A673 (cell line): Measurements from ENCODE around the gene GLYATL1. TPM values are rescaled to one million over a fixed set of nuclear protein-coding genes. Genes with fewer than 3 reads are reported as not detected.

ENCODE experiments used
- BruUV-seq: library from RNA; stranded (reverse); fragments of 400-500 nt; replicated peaks from 2 replicates; lab custom pipeline; 2021; lab: Mats Ljungman, UMichigan
- CTCF ChIA-PET: fragments of 300-600 bp; sonication (Branson Sonifier 250); formaldehyde crosslinking; loops from one replicate; lab custom pipeline; 2022; ENCODE audit warnings: antibody characterized with exemption; lab: Charles Lee
- POLR2A ChIA-PET: fragments of 300-600 bp; sonication (Branson Sonifier 250); formaldehyde crosslinking; loops from one replicate; lab custom pipeline; 2022; ENCODE audit warnings: antibody characterized with exemption; ENCODE audit not compliant: low non-redundant PET; lab: Charles Lee
- DNase-seq: peaks from one replicate; pipeline ENCODE4 v3.0.0-alpha.2; 2015; ENCODE audit warnings: low spot score
- H3K27ac ChIP-seq: fragments of 200-600 bp; sonication (generic); 2 replicates; pipeline ENCODE4 v1.5.1; 2016; ENCODE audit warnings: mixed run types, low read depth, mild to moderate bottlenecking, mixed read lengths, antibody characterized with exemption, low read length; ENCODE audit not compliant: poor library complexity, severe bottlenecking
- H3K27me3 ChIP-seq: fragments of 200-600 bp; sonication (generic); replicated peaks from 2 replicates; pipeline ENCODE4 v1.6.1; 2017; ENCODE audit warnings: mixed run types, low read depth, mild to moderate bottlenecking, mixed read lengths, antibody characterized with exemption, low read length; ENCODE audit not compliant: insufficient read depth, poor library complexity
- H3K36me3 ChIP-seq: fragments of 200-600 bp; sonication (generic); 2 replicates; pipeline ENCODE4 v1.6.1; 2016; ENCODE audit warnings: mixed run types, mild to moderate bottlenecking, mixed read lengths, antibody characterized with exemption, low read length; ENCODE audit not compliant: insufficient read depth, poor library complexity, severe bottlenecking
- H3K4me1 ChIP-seq: fragments of 200-600 bp; sonication (generic); 2 replicates; pipeline ENCODE4 v1.6.1; 2017; ENCODE audit warnings: mixed run types, mild to moderate bottlenecking, mixed read lengths, antibody characterized with exemption, low read length; ENCODE audit not compliant: insufficient read depth, poor library complexity, severe bottlenecking
- H3K4me3 ChIP-seq: fragments of 200-600 bp; sonication (generic); 2 replicates; pipeline ENCODE4 v1.5.1; 2016; ENCODE audit warnings: low read depth, mixed run types, mild to moderate bottlenecking, mixed read lengths, low read length; ENCODE audit not compliant: poor library complexity, severe bottlenecking
- H3K9me3 ChIP-seq: fragments of 200-600 bp; sonication (generic); 2 replicates; pipeline ENCODE4 v1.6.1; 2016; ENCODE audit warnings: mixed run types, low read depth, mild to moderate bottlenecking, mixed read lengths, antibody characterized with exemption, low read length; ENCODE audit not compliant: poor library complexity, severe bottlenecking
- CTCF ChIP-seq: fragments of 300-800, 200-600 bp; sonication (generic); conservative IDR thresholded peaks from 2 replicates; pipeline ENCODE4 v1.5.1; 2017; ENCODE audit warnings: low read depth, mild to moderate bottlenecking, antibody characterized with exemption, low read length, moderate library complexity, mixed read lengths
- EZH2 ChIP-seq: fragments of 200-600 bp; sonication (generic); IDR thresholded peaks from 2 replicates; pipeline ENCODE4 v1.6.1; 2017; ENCODE audit warnings: borderline replicate concordance, low read depth, mild to moderate bottlenecking, mixed read lengths, antibody characterized with exemption, low read length; ENCODE audit not compliant: poor library complexity, severe bottlenecking
- intact Hi-C: fragments of 100-400 bp; cut with micrococcal nuclease; formaldehyde crosslinking; loops from one replicate; pipeline ENCODE4 v1.10.0; 2022; ENCODE audit not compliant: unreplicated experiment
- total RNA-seq: library from RNA; stranded (reverse); gene quantifications from 2 replicates; pipeline ENCODE4 v1.2.3, GENCODE V29; 2021

GLYATL1 gene
- total RNA-seq, 1 experiment from 2014 or later, result 0.17 TPM

- no TSS peak for BruUV-seq
- no peak for DNase-seq
- CTCF ChIA-PET, result no interaction called here
- Histone ChIP-seq H3K4me1 (no peaks in the 10 kb centered on the region), H3K36me3 (no peaks in the 10 kb centered on the region), H3K9me3 (peaks cover 6% of the 10 kb centered on the region), H3K27ac (no peak overlapping the region), H3K4me3 (no peak overlapping the region), H3K27me3 (peaks cover 11% of the 10 kb centered on the region)
- intact Hi-C loops, result no loop called here
- POLR2A ChIA-PET, result no interaction called here
- no peak for TF ChIP-seq CTCF
Measured at GRCh38 chr11:58913685-58914084, 25.6 kb upstream of the GLYATL1 start.

- no peak for TF ChIP-seq CTCF
- no peak for TF ChIP-seq EZH2
- intact Hi-C loops, result no loop called here
- Histone ChIP-seq H3K9me3 (peaks cover 6% of the 10 kb centered on the region), H3K27me3 (peaks cover 5% of the 10 kb centered on the region), H3K4me3 (no peak overlapping the region), H3K4me1 (no peaks in the 10 kb centered on the region), H3K27ac (no peak overlapping the region), H3K36me3 (no peaks in the 10 kb centered on the region)
- POLR2A ChIA-PET, result no interaction called here
- no peak for DNase-seq
- CTCF ChIA-PET, result no interaction called here
- BruUV-seq, result no TSS peak
Measured at GRCh38 chr11:58914821-58915543, 24.3 kb upstream of the GLYATL1 start.

- DNase-seq, result no peak
- no peaks in the 10 kb centered on the region for H3K36me3 ChIP-seq
- intact Hi-C loops, result no loop called here
- H3K4me1 ChIP-seq, result peaks cover 3% of the 10 kb centered on the region
- H3K4me3 ChIP-seq, result no peak overlapping the region
- H3K9me3 ChIP-seq, result peaks cover 6% of the 10 kb centered on the region
- ChIA-PET POLR2A (no interaction called here), CTCF (no interaction called here)
- peaks cover under 1% of the 10 kb centered on the region for H3K27me3 ChIP-seq
- BruUV-seq, result no TSS peak
- no peak overlapping the region for H3K27ac ChIP-seq
- TF ChIP-seq EZH2 (no peak), CTCF (no peak)
Measured at GRCh38 chr11:58916637-58917036, 22.7 kb upstream of the GLYATL1 start.
